Measurements from ENCODE around the gene SYDE1. TPM values are rescaled to one million over a fixed set of nuclear protein-coding genes. Genes with fewer than 3 reads are reported as not detected.
A peak's percentile ranks its signal among the peaks of the same experiment; 100 is the strongest.

SYDE1 gene
- total RNA-seq, 4 donors from 2014 or later, result 15.4 to 60.9 (median 22.8) TPM

DNA sequence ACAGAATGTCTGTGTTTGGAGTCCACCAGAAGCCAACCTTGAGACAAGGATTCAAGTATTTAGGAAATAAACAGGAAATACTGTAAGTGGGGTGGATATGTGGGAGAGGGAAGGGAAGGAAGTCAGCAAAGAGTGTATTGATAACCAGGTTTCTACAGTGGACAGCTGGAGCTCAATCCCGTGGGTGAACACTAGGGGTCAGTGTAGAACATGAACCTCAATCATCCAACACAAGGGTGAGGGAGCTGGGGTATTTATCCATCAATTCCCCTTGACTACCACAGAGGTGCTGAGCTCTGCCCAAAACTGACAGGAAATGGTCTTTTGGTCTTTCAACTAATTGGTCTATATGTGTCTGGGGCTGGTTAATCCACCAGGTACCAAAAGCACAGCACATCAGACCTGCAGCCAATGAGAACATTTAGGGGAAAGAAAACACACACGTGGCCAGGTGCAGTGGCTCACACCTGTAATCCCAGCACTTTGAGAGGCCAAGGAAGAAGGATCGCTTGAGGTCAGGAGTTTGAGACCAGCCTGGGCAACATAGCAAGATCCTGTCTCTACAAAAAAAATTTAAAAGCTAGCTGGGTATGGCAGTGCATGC lies 5.6 kb upstream of the SYDE1 start:
- no peaks in the 10 kb centered on the region for H3K27me3 ChIP-seq
- H3K9me3 ChIP-seq, result peaks cover 0 to 5% of the 10 kb centered on the region in 2 donors
- H3K4me1 ChIP-seq, result no peaks in the 10 kb centered on the region
- DNase-seq, result no peak
- TF ChIP-seq CTCF (IDR thresholded peaks at IDR 0.05) (peak; percentile 12 to 43 (median 27)), POLR2A (IDR thresholded peaks at IDR 0.05) (no peak)
- H3K4me3 ChIP-seq, result no peak overlapping the region
- intact Hi-C loops (cut with DNase I; ENCODE audit: low total_unique reads), result no loop called here
- no peak overlapping the region for H3K27ac ChIP-seq
- H3K36me3 ChIP-seq, result no peaks in the 10 kb centered on the region

DNA sequence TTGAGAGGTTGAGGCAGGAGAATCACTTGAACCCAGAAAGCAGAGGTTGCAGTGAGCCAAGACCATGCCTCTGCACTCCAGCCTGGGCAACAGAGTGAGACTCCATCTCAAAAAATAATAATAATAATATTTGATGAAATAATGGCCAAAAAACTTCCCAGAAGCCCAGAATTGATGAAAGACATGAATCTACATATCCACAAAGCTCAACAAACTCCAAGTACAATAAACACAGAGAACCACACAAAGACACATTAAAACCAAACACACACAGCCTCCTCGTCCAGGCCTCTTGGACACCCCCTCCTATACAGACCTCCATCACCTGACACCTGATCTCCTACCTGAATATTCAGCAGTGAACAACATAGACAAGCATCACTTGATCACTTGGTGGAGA lies 3.2 kb upstream of the SYDE1 start:
- Histone ChIP-seq H3K9me3 (peaks cover 0 to 5% of the 10 kb centered on the region in 2 donors), H3K4me1 (peaks cover 0 to 10% of the 10 kb centered on the region in 2 donors), H3K36me3 (no peaks in the 10 kb centered on the region), H3K27ac (no peak overlapping the region), H3K4me3 (no peak overlapping the region), H3K27me3 (no peaks in the 10 kb centered on the region)
- no peak for DNase-seq
- no peak for TF ChIP-seq POLR2A (IDR thresholded peaks at IDR 0.05)
- TF ChIP-seq CTCF (IDR thresholded peaks at IDR 0.05), result no peak
- intact Hi-C loops (cut with DNase I; ENCODE audit: low total_unique reads), result no loop called here

- no peaks in the 10 kb centered on the region for H3K27me3 ChIP-seq
- TF ChIP-seq CTCF (IDR thresholded peaks at IDR 0.05) (no peak), POLR2A (IDR thresholded peaks at IDR 0.05) (no peak)
- H3K9me3 ChIP-seq, result peaks cover 0 to 5% of the 10 kb centered on the region in 2 donors
- intact Hi-C loops (cut with DNase I; ENCODE audit: low total_unique reads), result no loop called here
- no peak overlapping the region for H3K27ac ChIP-seq
- peaks cover 0 to 10% of the 10 kb centered on the region in 2 donors for H3K4me1 ChIP-seq
- no peak overlapping the region for H3K4me3 ChIP-seq
- no peak for DNase-seq
- H3K36me3 ChIP-seq, result no peaks in the 10 kb centered on the region
Observed at GRCh38 chr19:15104411-15104810, 2.8 kb upstream of the SYDE1 start.

GRCh38 chr19:15105044-15105443 lies 2.2 kb upstream of the SYDE1 start:
- Histone ChIP-seq H3K27me3 (no peaks in the 10 kb centered on the region), H3K4me3 (no peak overlapping the region), H3K36me3 (no peaks in the 10 kb centered on the region), H3K4me1 (peaks cover 0 to 10% of the 10 kb centered on the region in 2 donors), H3K9me3 (peaks cover 0 to 5% of the 10 kb centered on the region in 2 donors), H3K27ac (no peak overlapping the region)
- intact Hi-C loops (cut with DNase I; ENCODE audit: low total_unique reads), result no loop called here
- no peak for DNase-seq
- TF ChIP-seq POLR2A (IDR thresholded peaks at IDR 0.05), result no peak
- no peak for TF ChIP-seq CTCF (IDR thresholded peaks at IDR 0.05)

DNA sequence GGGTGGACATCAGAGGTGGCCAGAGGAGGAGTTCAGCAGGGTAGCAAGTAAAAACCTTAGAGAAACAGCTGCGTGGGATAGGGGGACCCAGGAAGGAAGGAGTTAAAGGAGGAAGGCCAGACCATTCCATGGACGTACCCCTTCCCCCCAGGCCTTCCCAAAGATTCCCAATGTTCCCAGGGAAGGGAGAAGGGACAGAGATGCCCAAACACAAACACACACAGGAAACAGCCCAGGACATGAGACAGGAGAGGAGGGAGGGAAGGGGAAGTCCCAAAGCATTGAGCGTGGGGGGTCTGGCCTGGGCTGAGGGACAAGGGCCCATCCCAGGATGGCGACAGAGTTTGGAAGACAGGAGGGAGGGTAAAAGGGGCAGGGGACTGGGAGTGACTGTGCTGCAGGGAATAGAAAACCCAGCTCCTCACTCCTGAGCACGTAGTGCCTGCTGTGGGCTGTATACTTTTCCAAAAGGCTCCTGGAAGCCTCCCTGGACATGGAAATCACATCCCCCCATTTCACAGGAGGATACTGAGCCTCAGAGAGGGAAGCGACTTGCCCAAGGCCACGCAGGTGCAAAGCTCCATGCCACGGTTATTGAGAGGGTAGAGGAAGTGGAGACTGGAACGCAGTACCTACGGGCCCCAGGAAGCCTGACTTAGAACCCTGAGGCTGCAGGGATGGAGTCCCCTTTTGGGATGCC lies 1.1 kb downstream of the SYDE1 start:
- intact Hi-C loops (cut with DNase I; ENCODE audit: low total_unique reads), result no loop called here
- Histone ChIP-seq H3K4me3 (peak overlapping the region; percentile 83 to 97), H3K4me1 (peaks cover 0 to 10% of the 10 kb centered on the region in 2 donors), H3K9me3 (peaks cover 0 to 5% of the 10 kb centered on the region in 2 donors), H3K27ac (peak overlapping the region; percentile 95 to 97), H3K27me3 (no peaks in the 10 kb centered on the region), H3K36me3 (no peaks in the 10 kb centered on the region)
- no peak for TF ChIP-seq CTCF (IDR thresholded peaks at IDR 0.05)
- TF ChIP-seq POLR2A (IDR thresholded peaks at IDR 0.05), result no peak
- no peak for DNase-seq

Data from uterus (tissue), 4 donors.